Breast epithelium (tissue), 3 donors: Measurements from ENCODE around the gene GUK1.

Source experiments
- POLR2AphosphoS5 ChIP-seq, 3 donors: sonication (generic); formaldehyde crosslinking; IDR thresholded peaks; one replicate each; pipeline ENCODE4 v1.6.1; 2017; ENCODE audit warnings: antibody characterized with exemption in 3 of 3
- TF ChIP-seq, protein P1 (sequence below), 3 donors: fragments of 450-650 bp; IDR thresholded peaks; one replicate each; pipeline ENCODE4 v1.5.1; 2016 to 2017; ENCODE audit warnings: antibody characterized with exemption in 3 of 3, mild to moderate bottlenecking in 3 of 3, moderate library complexity in 3 of 3

DNA sequence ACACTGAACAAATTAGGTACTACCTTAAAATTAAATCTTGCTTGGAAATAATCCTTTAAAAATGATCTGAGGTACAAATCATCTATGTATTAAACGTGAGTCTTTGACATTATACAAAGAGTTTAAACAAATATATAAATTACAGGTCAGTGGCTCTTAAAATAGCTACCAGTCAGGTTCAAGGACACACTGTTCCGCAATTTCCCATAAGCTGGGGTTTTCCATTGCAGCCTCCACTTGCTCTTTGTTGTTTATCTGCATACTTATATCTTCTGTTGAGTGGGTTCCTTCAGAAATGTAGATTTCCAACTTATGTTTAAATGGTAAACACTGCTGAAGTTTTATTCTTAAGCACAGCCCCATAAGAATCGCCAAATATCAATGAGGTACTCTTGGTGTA lies 25.3 kb upstream of the GUK1 start:
- TF ChIP-seq, protein P1, sequence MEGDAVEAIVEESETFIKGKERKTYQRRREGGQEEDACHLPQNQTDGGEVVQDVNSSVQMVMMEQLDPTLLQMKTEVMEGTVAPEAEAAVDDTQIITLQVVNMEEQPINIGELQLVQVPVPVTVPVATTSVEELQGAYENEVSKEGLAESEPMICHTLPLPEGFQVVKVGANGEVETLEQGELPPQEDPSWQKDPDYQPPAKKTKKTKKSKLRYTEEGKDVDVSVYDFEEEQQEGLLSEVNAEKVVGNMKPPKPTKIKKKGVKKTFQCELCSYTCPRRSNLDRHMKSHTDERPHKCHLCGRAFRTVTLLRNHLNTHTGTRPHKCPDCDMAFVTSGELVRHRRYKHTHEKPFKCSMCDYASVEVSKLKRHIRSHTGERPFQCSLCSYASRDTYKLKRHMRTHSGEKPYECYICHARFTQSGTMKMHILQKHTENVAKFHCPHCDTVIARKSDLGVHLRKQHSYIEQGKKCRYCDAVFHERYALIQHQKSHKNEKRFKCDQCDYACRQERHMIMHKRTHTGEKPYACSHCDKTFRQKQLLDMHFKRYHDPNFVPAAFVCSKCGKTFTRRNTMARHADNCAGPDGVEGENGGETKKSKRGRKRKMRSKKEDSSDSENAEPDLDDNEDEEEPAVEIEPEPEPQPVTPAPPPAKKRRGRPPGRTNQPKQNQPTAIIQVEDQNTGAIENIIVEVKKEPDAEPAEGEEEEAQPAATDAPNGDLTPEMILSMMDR (IDR thresholded peaks at IDR 0.05) = no peak
- TF ChIP-seq POLR2AphosphoS5 (IDR thresholded peaks at IDR 0.05) = no peak
